A549 (cell line): Measurements from ENCODE around the gene TTC19.

Experiments
- RAD21 ChIP-seq, 2 experiments: fragments of >200 bp in 1 of 2; sonication (Bioruptor Twin) in 1 of 2; formaldehyde crosslinking in 1 of 2; IDR thresholded peaks in 1 of 2; conservative IDR thresholded peaks in 1 of 2; 2 replicates in 1 of 2; 3 replicates in 1 of 2; pipeline ENCODE4 v1.6.1; 2012 to 2018; ENCODE audit warnings: inconsistent platforms in 1 of 2
- SMC3 ChIP-seq: fragments of >200 bp; sonication (Bioruptor Twin); formaldehyde crosslinking; IDR thresholded peaks from 3 replicates; pipeline ENCODE4 v1.6.1; 2018; ENCODE audit warnings: inconsistent platforms

DNA sequence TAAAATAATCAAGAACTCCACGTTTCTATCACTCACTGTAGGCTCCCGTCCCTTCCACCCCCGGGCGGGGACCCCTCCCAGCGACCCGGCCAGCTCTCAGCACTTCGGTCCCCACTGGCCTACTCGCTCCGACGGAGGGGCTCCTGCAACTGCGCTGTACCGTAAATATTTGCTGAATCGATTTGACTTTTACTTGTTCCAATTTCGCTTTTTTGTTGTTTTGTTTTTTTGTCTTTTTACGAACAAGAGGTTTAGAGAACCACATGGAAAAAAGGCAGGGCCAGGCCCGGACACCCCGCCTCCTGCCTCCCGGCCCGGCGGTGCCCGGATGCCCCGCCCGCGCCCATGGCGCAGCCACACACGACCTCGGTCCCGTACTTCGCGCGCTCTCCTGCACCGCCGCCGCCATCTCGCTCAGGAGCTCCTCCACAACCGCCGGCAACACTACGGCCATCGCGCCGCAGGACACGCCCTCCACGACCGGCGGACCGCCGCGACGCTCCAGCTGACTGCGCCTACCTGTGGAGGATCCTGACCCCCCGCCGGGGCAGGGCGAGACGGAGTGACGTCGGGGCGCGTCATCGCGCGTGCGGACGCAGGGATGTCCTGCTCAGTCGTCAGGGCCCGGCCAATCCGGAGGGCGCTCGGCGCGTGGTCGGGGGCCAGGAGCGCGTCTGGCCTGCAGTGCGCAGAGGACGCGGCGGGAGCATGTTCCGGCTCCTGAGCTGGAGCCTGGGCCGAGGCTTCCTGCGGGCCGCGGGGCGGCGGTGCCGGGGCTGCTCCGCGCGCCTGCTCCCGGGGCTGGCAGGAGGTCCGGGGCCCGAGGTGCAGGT is at the start of gene TTC19, which contains the start of gene ZSWIM7:
- no peak; a peak in 1 of 5 replicates for TF ChIP-seq RAD21 (conservative IDR thresholded peaks at IDR 0.05 in 1 of 2, IDR thresholded peaks at IDR 0.05 in 1 of 2)
- TF ChIP-seq SMC3: no peak; the same call in 2 of the 3 replicates
